ENCODE results near the gene KAZN.

Gene KAZN

GRCh38 chr1:14878951-14879350 is 280.5 kb downstream of the KAZN start:
- in situ Hi-C loops (cut with HindIII; ENCODE audit: low sequenced_read_pairs), result no loop called here
- H3K4me3 ChIP-seq (ENCODE audit: low read depth, low read length), result no peak overlapping the region
- TF ChIP-seq CTCF (IDR thresholded peaks at IDR 0.05; ENCODE audit: low read depth, low read length, missing control alignments), result no peak
- DNase-seq (ENCODE audit: low read depth), result no peak

- TF ChIP-seq CTCF (IDR thresholded peaks at IDR 0.05; ENCODE audit: low read depth, low read length, missing control alignments), result no peak
- DNase-seq (ENCODE audit: low read depth), result peak; percentile 97
- no peak overlapping the region for H3K4me3 ChIP-seq (ENCODE audit: low read depth, low read length)
- in situ Hi-C loops (cut with HindIII; ENCODE audit: low sequenced_read_pairs), result no loop called here
These were observed 282.2 kb downstream of the KAZN start for GRCh38 chr1:14880456-14881316.

GRCh38 chr1:14881775-14882672 is 283.5 kb downstream of the KAZN start:
- DNase-seq (ENCODE audit: low read depth), result no peak
- no peak overlapping the region for H3K4me3 ChIP-seq (ENCODE audit: low read depth, low read length)
- no peak for TF ChIP-seq CTCF (IDR thresholded peaks at IDR 0.05; ENCODE audit: low read depth, low read length, missing control alignments)
- in situ Hi-C loops (cut with HindIII; ENCODE audit: low sequenced_read_pairs), result no loop called here

GRCh38 chr1:14884614-14885175 is 286.2 kb downstream of the KAZN start:
- DNase-seq (ENCODE audit: low read depth), result no peak
- TF ChIP-seq CTCF (IDR thresholded peaks at IDR 0.05; ENCODE audit: low read depth, low read length, missing control alignments), result no peak
- in situ Hi-C loops (cut with HindIII; ENCODE audit: low sequenced_read_pairs), result no loop called here
- no peak overlapping the region for H3K4me3 ChIP-seq (ENCODE audit: low read depth, low read length)

- no peak for TF ChIP-seq CTCF (IDR thresholded peaks at IDR 0.05; ENCODE audit: low read depth, low read length, missing control alignments)
- DNase-seq (ENCODE audit: low read depth), result no peak
- no peak overlapping the region for H3K4me3 ChIP-seq (ENCODE audit: low read depth, low read length)
- in situ Hi-C loops (cut with HindIII; ENCODE audit: low sequenced_read_pairs), result no loop called here
These were observed 288.6 kb downstream of the KAZN start for GRCh38 chr1:14887044-14887566.

- no peak for TF ChIP-seq CTCF (IDR thresholded peaks at IDR 0.05; ENCODE audit: low read depth, low read length, missing control alignments)
- no peak overlapping the region for H3K4me3 ChIP-seq (ENCODE audit: low read depth, low read length)
- DNase-seq (ENCODE audit: low read depth), result no peak
- in situ Hi-C loops (cut with HindIII; ENCODE audit: low sequenced_read_pairs), result no loop called here
These were observed 289.4 kb downstream of the KAZN start for GRCh38 chr1:14887764-14888350.

Measured in astrocyte of the cerebellum (primary cell).